Measurements from ENCODE around the gene CAVIN1.

GRCh38 chr17:42389899-42390298 lies 33.2 kb downstream of the CAVIN1 start:
- TF ChIP-seq FOXP2 (optimal IDR thresholded peaks at IDR 0.05; ENCODE audit: borderline replicate concordance, extremely low read depth, extremely low read length, insufficient read depth) (no peak), POLR2AphosphoS5 (IDR thresholded peaks at IDR 0.05; ENCODE audit: low read depth, low read length) (no peak), SIN3A (IDR thresholded peaks at IDR 0.05; ENCODE audit: borderline replicate concordance, insufficient read depth, low read length) (no peak)
- TF ChIP-seq, protein P1, sequence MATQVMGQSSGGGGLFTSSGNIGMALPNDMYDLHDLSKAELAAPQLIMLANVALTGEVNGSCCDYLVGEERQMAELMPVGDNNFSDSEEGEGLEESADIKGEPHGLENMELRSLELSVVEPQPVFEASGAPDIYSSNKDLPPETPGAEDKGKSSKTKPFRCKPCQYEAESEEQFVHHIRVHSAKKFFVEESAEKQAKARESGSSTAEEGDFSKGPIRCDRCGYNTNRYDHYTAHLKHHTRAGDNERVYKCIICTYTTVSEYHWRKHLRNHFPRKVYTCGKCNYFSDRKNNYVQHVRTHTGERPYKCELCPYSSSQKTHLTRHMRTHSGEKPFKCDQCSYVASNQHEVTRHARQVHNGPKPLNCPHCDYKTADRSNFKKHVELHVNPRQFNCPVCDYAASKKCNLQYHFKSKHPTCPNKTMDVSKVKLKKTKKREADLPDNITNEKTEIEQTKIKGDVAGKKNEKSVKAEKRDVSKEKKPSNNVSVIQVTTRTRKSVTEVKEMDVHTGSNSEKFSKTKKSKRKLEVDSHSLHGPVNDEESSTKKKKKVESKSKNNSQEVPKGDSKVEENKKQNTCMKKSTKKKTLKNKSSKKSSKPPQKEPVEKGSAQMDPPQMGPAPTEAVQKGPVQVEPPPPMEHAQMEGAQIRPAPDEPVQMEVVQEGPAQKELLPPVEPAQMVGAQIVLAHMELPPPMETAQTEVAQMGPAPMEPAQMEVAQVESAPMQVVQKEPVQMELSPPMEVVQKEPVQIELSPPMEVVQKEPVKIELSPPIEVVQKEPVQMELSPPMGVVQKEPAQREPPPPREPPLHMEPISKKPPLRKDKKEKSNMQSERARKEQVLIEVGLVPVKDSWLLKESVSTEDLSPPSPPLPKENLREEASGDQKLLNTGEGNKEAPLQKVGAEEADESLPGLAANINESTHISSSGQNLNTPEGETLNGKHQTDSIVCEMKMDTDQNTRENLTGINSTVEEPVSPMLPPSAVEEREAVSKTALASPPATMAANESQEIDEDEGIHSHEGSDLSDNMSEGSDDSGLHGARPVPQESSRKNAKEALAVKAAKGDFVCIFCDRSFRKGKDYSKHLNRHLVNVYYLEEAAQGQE (IDR thresholded peaks at IDR 0.05; ENCODE audit: insufficient read depth in 1 of 2, low read depth in 2 of 2, low read length in 2 of 2) = no peak
